ENCODE results near the gene IGSF11.

- TF ChIP-seq, protein P1, sequence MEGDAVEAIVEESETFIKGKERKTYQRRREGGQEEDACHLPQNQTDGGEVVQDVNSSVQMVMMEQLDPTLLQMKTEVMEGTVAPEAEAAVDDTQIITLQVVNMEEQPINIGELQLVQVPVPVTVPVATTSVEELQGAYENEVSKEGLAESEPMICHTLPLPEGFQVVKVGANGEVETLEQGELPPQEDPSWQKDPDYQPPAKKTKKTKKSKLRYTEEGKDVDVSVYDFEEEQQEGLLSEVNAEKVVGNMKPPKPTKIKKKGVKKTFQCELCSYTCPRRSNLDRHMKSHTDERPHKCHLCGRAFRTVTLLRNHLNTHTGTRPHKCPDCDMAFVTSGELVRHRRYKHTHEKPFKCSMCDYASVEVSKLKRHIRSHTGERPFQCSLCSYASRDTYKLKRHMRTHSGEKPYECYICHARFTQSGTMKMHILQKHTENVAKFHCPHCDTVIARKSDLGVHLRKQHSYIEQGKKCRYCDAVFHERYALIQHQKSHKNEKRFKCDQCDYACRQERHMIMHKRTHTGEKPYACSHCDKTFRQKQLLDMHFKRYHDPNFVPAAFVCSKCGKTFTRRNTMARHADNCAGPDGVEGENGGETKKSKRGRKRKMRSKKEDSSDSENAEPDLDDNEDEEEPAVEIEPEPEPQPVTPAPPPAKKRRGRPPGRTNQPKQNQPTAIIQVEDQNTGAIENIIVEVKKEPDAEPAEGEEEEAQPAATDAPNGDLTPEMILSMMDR (IDR thresholded peaks at IDR 0.05): no peak
- TF ChIP-seq POLR2A (IDR thresholded peaks at IDR 0.05) (no peak), EP300 (IDR thresholded peaks at IDR 0.05) (no peak), POLR2AphosphoS5 (IDR thresholded peaks at IDR 0.05) (no peak)
These were observed 96.3 kb downstream of the IGSF11 start for GRCh38 chr3:118938183-118938961.
